Lung microvascular endothelial cell (primary cell): ENCODE data around the gene UQCR11. TPM values are rescaled to one million over a fixed set of nuclear protein-coding genes. Genes with fewer than 3 reads are reported as not detected.
A peak's percentile ranks its signal among the peaks of the same experiment; 100 is the strongest.
"Not testable (repeated sequence)": the region's sequence is repeated elsewhere in the genome, so short reads cannot be mapped to it uniquely, and the experiment has no call there.

ENCODE experiments used
- DNase-seq, 2 donors: peaks; one replicate each; pipeline versions ENCODE4 v3.0.0 to v3.0.0-alpha.2; 2010; ENCODE audit warnings: low read depth in 2 of 2
- total RNA-seq: library from RNA; depleted of rRNA; stranded (reverse); fragments of >200 nt; gene quantifications from 2 replicates; pipeline ENCODE4 v1.2.1, GENCODE V29; 2014

The UQCR11 gene
- 127 and 151 TPM in 2 replicates for total RNA-seq

GRCh38 chr19:1605236-1606137, at the start of gene UQCR11:
UQCR11 (minus strand) TSS chr19:1605462; CDS start chr19:1605409, 53 bp downstream.
- DNase-seq = peak; percentile 96 to 98

- no peak for DNase-seq
Observed at GRCh38 chr19:1654178-1654792, 49.0 kb upstream of the UQCR11 start.

- DNase-seq = no peak
Observed at GRCh38 chr19:1653300-1653628, 48.0 kb upstream of the UQCR11 start.

- peak; percentile 99 for DNase-seq
Observed at GRCh38 chr19:1652471-1653299, 47.4 kb upstream of the UQCR11 start, which contains the start of gene TCF3. TCF3 (minus strand) TSS chr19:1652615; CDS start chr19:1650248, 2,367 bp downstream.

- peak; percentile 61 to 68 for DNase-seq
Observed at GRCh38 chr19:1651568-1652291, 46.5 kb upstream of the UQCR11 start.

- DNase-seq = peak; percentile 50 to 52
Observed at GRCh38 chr19:1650650-1651567, 45.6 kb upstream of the UQCR11 start.

GRCh38 chr19:1649706-1650649, 44.7 kb upstream of the UQCR11 start:
- DNase-seq = no peak

GRCh38 chr19:1648920-1649541, 43.8 kb upstream of the UQCR11 start:
- DNase-seq = no peak

GRCh38 chr19:1648459-1648849, 43.2 kb upstream of the UQCR11 start:
- DNase-seq = no peak

GRCh38 chr19:1647501-1648458, 42.5 kb upstream of the UQCR11 start:
- DNase-seq = no peak

GRCh38 chr19:1646659-1647453, 41.6 kb upstream of the UQCR11 start:
- DNase-seq = no peak

- no peak for DNase-seq
Observed at GRCh38 chr19:1646149-1646548, 40.9 kb upstream of the UQCR11 start.

- no peak for DNase-seq
Observed at GRCh38 chr19:1645299-1645698, 40.0 kb upstream of the UQCR11 start.

- DNase-seq = no peak
Observed at GRCh38 chr19:1644070-1644469, 38.8 kb upstream of the UQCR11 start.

GRCh38 chr19:1640893-1641448, 35.7 kb upstream of the UQCR11 start:
- not testable (repeated sequence) for DNase-seq
